ENCODE results near the gene KLHL40. TPM values are rescaled to one million over a fixed set of nuclear protein-coding genes. Genes with fewer than 3 reads are reported as not detected.

KLHL40 gene
- total and polyA plus RNA-seq, 9 donors, result 86.0 to 176 (median 124) TPM

GRCh38 chr3:42690191-42690590 is 4.9 kb downstream of the KLHL40 start:
- Histone ChIP-seq H3K4me3 (ENCODE audit: low read length) (no peak overlapping the region), H3K4me1 (ENCODE audit: control insufficient read depth, insufficient read depth, low read length) (peaks cover 14% of the 10 kb centered on the region), H3K36me3 (ENCODE audit: control insufficient read depth, insufficient read depth, low read length) (peaks cover 23% of the 10 kb centered on the region), H3K9me3 (replicated peaks; ENCODE audit: control insufficient read depth, low read depth, low read length) (no peaks in the 10 kb centered on the region), H3K27ac (ENCODE audit: low read length) (no peak overlapping the region), H3K27me3 (ENCODE audit: control insufficient read depth, insufficient read depth, low read length) (peaks cover 11% of the 10 kb centered on the region)
- WGBS (ENCODE audit: insufficient coverage), result 72% methylated on average over 7 of the region's 7 CpGs
- no peak for DNase-seq

- Histone ChIP-seq H3K27ac (ENCODE audit: low read length) (no peak overlapping the region), H3K36me3 (ENCODE audit: control insufficient read depth, insufficient read depth, low read length) (peaks cover 23% of the 10 kb centered on the region), H3K4me3 (ENCODE audit: low read length) (no peak overlapping the region), H3K27me3 (ENCODE audit: control insufficient read depth, insufficient read depth, low read length) (peaks cover 6% of the 10 kb centered on the region), H3K4me1 (ENCODE audit: control insufficient read depth, insufficient read depth, low read length) (peaks cover 11% of the 10 kb centered on the region), H3K9me3 (replicated peaks; ENCODE audit: control insufficient read depth, low read depth, low read length) (no peaks in the 10 kb centered on the region)
- no peak for DNase-seq
- 68% methylated on average over 9 of the region's 10 CpGs for WGBS (ENCODE audit: insufficient coverage)
These were observed 5.7 kb downstream of the KLHL40 start for GRCh38 chr3:42690766-42691680.

- Histone ChIP-seq H3K9me3 (replicated peaks; ENCODE audit: control insufficient read depth, low read depth, low read length) (no peaks in the 10 kb centered on the region), H3K27me3 (ENCODE audit: control insufficient read depth, insufficient read depth, low read length) (no peaks in the 10 kb centered on the region), H3K4me1 (ENCODE audit: control insufficient read depth, insufficient read depth, low read length) (peaks cover 8% of the 10 kb centered on the region), H3K4me3 (ENCODE audit: low read length) (no peak overlapping the region), H3K27ac (ENCODE audit: low read length) (no peak overlapping the region), H3K36me3 (ENCODE audit: control insufficient read depth, insufficient read depth, low read length) (peaks cover 23% of the 10 kb centered on the region)
- WGBS (ENCODE audit: insufficient coverage), result 71% methylated on average over 5 of the region's 13 CpGs
- no peak for DNase-seq
These were observed 6.7 kb downstream of the KLHL40 start for GRCh38 chr3:42691816-42692666.

GRCh38 chr3:42692667-42693529 is 7.6 kb downstream of the KLHL40 start:
- H3K27ac ChIP-seq (ENCODE audit: low read length), result no peak overlapping the region

GRCh38 chr3:42693530-42693930 is 8.2 kb downstream of the KLHL40 start:
- no peak overlapping the region for H3K27ac ChIP-seq (ENCODE audit: low read length)
- WGBS (ENCODE audit: insufficient coverage), result 53% methylated on average over 2 of the region's 4 CpGs
- no peak for DNase-seq

More at GRCh38 chr3:42692667-42693529, 7.6 kb downstream of the KLHL40 start:
- Histone ChIP-seq H3K36me3 (ENCODE audit: control insufficient read depth, insufficient read depth, low read length) (peaks cover 23% of the 10 kb centered on the region), H3K4me1 (ENCODE audit: control insufficient read depth, insufficient read depth, low read length) (peaks cover 8% of the 10 kb centered on the region), H3K9me3 (replicated peaks; ENCODE audit: control insufficient read depth, low read depth, low read length) (no peaks in the 10 kb centered on the region), H3K27me3 (ENCODE audit: control insufficient read depth, insufficient read depth, low read length) (no peaks in the 10 kb centered on the region), H3K4me3 (ENCODE audit: low read length) (no peak overlapping the region)
- no peak for DNase-seq
- WGBS (ENCODE audit: insufficient coverage), result 97% methylated on average over 9 of the region's 17 CpGs

GRCh38 chr3:42694366-42694765 is 9.0 kb downstream of the KLHL40 start:
- Histone ChIP-seq H3K9me3 (replicated peaks; ENCODE audit: control insufficient read depth, low read depth, low read length) (no peaks in the 10 kb centered on the region), H3K4me1 (ENCODE audit: control insufficient read depth, insufficient read depth, low read length) (peaks cover 4% of the 10 kb centered on the region), H3K27ac (ENCODE audit: low read length) (no peak overlapping the region), H3K27me3 (ENCODE audit: control insufficient read depth, insufficient read depth, low read length) (no peaks in the 10 kb centered on the region), H3K36me3 (ENCODE audit: control insufficient read depth, insufficient read depth, low read length) (peaks cover 16% of the 10 kb centered on the region), H3K4me3 (ENCODE audit: low read length) (no peak overlapping the region)
- no peak for DNase-seq

More at GRCh38 chr3:42693530-42693930, 8.2 kb downstream of the KLHL40 start:
- no peaks in the 10 kb centered on the region for H3K9me3 ChIP-seq (replicated peaks; ENCODE audit: control insufficient read depth, low read depth, low read length)
- no peak overlapping the region for H3K4me3 ChIP-seq (ENCODE audit: low read length)
- H3K27me3 ChIP-seq (ENCODE audit: control insufficient read depth, insufficient read depth, low read length), result no peaks in the 10 kb centered on the region
- peaks cover 23% of the 10 kb centered on the region for H3K36me3 ChIP-seq (ENCODE audit: control insufficient read depth, insufficient read depth, low read length)
- H3K4me1 ChIP-seq (ENCODE audit: control insufficient read depth, insufficient read depth, low read length), result peaks cover 8% of the 10 kb centered on the region

- H3K36me3 ChIP-seq (ENCODE audit: control insufficient read depth, insufficient read depth, low read length), result peaks cover 11% of the 10 kb centered on the region
- no peak for DNase-seq
- 60% methylated on average over 13 of the region's 19 CpGs for WGBS (ENCODE audit: insufficient coverage)
- no peak overlapping the region for H3K27ac ChIP-seq (ENCODE audit: low read length)
- H3K4me3 ChIP-seq (ENCODE audit: low read length), result no peak overlapping the region
- peaks cover 11% of the 10 kb centered on the region for H3K4me1 ChIP-seq (ENCODE audit: control insufficient read depth, insufficient read depth, low read length)
- no peaks in the 10 kb centered on the region for H3K9me3 ChIP-seq (replicated peaks; ENCODE audit: control insufficient read depth, low read depth, low read length)
- H3K27me3 ChIP-seq (ENCODE audit: control insufficient read depth, insufficient read depth, low read length), result no peaks in the 10 kb centered on the region
These were observed 11.3 kb downstream of the KLHL40 start for GRCh38 chr3:42696356-42697288.

GRCh38 chr3:42697289-42698051 is 12.1 kb downstream of the KLHL40 start:
- Histone ChIP-seq H3K4me1 (ENCODE audit: control insufficient read depth, insufficient read depth, low read length) (peaks cover 18% of the 10 kb centered on the region), H3K27ac (ENCODE audit: low read length) (no peak overlapping the region), H3K4me3 (ENCODE audit: low read length) (no peak overlapping the region), H3K36me3 (ENCODE audit: control insufficient read depth, insufficient read depth, low read length) (peaks cover 5% of the 10 kb centered on the region), H3K27me3 (ENCODE audit: control insufficient read depth, insufficient read depth, low read length) (no peaks in the 10 kb centered on the region), H3K9me3 (replicated peaks; ENCODE audit: control insufficient read depth, low read depth, low read length) (no peaks in the 10 kb centered on the region)
- DNase-seq, result no peak
- WGBS (ENCODE audit: insufficient coverage), result 77% methylated on average over 18 of the region's 18 CpGs
